Nephron progenitor cell (in vitro differentiated cells): ENCODE results near the gene GYG1.

ENCODE experiments used
- DNase-seq: peaks from one replicate; pipeline ENCODE4 v3.0.0; 2021
- H3K27ac Mint-ChIP-seq: 2 replicates; pipeline ENCODE4 v1.8.0; 2021; ENCODE audit warnings: mild to moderate bottlenecking, moderate library complexity, mixed read lengths
- H3K27me3 Mint-ChIP-seq: 2 replicates; pipeline ENCODE4 v1.8.0; 2021; ENCODE audit warnings: mild to moderate bottlenecking, low read depth, mixed read lengths; ENCODE audit not compliant: poor library complexity
- H3K36me3 Mint-ChIP-seq: 2 replicates; pipeline ENCODE4 v1.8.0; 2021; ENCODE audit warnings: low read depth, mixed read lengths
- H3K4me1 Mint-ChIP-seq: 2 replicates; pipeline ENCODE4 v1.8.0; 2021; ENCODE audit warnings: mixed read lengths
- H3K4me3 Mint-ChIP-seq: 2 replicates; pipeline ENCODE4 v1.8.0; 2021; ENCODE audit warnings: mild to moderate bottlenecking, moderate library complexity, mixed read lengths
- H3K9me3 Mint-ChIP-seq: 2 replicates; pipeline ENCODE4 v1.8.0; 2021; ENCODE audit warnings: mild to moderate bottlenecking, moderate library complexity, mixed read lengths
- CTCF ChIP-seq: fragments of 200-600 bp; sonication (generic); IDR thresholded peaks from 2 replicates; pipeline ENCODE4 v1.5.0; 2021; ENCODE audit warnings: antibody characterized with exemption

The GYG1 gene

GRCh38 chr3:149015393-149015792 is 24.1 kb downstream of the GYG1 start:
- no peak for DNase-seq
- peaks cover 21% of the 10 kb centered on the region for H3K36me3 Mint-ChIP-seq
- H3K9me3 Mint-ChIP-seq: no peaks in the 10 kb centered on the region
- no peak overlapping the region for H3K27ac Mint-ChIP-seq
- H3K4me1 Mint-ChIP-seq: no peaks in the 10 kb centered on the region
- H3K4me3 Mint-ChIP-seq: no peak overlapping the region
- no peak for TF ChIP-seq CTCF
- H3K27me3 Mint-ChIP-seq: no peaks in the 10 kb centered on the region

GRCh38 chr3:149016242-149016641 is 24.9 kb downstream of the GYG1 start:
- Mint-ChIP-seq H3K4me1 (no peaks in the 10 kb centered on the region), H3K9me3 (no peaks in the 10 kb centered on the region), H3K36me3 (peaks cover 21% of the 10 kb centered on the region), H3K4me3 (no peak overlapping the region), H3K27ac (no peak overlapping the region), H3K27me3 (no peaks in the 10 kb centered on the region)
- DNase-seq: no peak
- no peak for TF ChIP-seq CTCF

GRCh38 chr3:149016669-149017541 is 25.6 kb downstream of the GYG1 start:
- Mint-ChIP-seq H3K27me3 (no peaks in the 10 kb centered on the region), H3K4me1 (no peaks in the 10 kb centered on the region), H3K4me3 (no peak overlapping the region), H3K36me3 (peaks cover 21% of the 10 kb centered on the region), H3K27ac (no peak overlapping the region), H3K9me3 (no peaks in the 10 kb centered on the region)
- no peak for TF ChIP-seq CTCF
- DNase-seq: no peak

- H3K36me3 Mint-ChIP-seq: peaks cover 28% of the 10 kb centered on the region
- no peak overlapping the region for H3K4me3 Mint-ChIP-seq
- no peak for TF ChIP-seq CTCF
- DNase-seq: no peak
- peak overlapping the region; percentile 27 for H3K27ac Mint-ChIP-seq
- H3K9me3 Mint-ChIP-seq: no peaks in the 10 kb centered on the region
- H3K27me3 Mint-ChIP-seq: no peaks in the 10 kb centered on the region
- H3K4me1 Mint-ChIP-seq: no peaks in the 10 kb centered on the region
These were observed 26.9 kb downstream of the GYG1 start for GRCh38 chr3:149018247-149018646.

GRCh38 chr3:149019580-149019979 is 28.2 kb downstream of the GYG1 start:
- peaks cover 32% of the 10 kb centered on the region for H3K36me3 Mint-ChIP-seq
- no peaks in the 10 kb centered on the region for H3K4me1 Mint-ChIP-seq
- no peak overlapping the region for H3K27ac Mint-ChIP-seq
- H3K4me3 Mint-ChIP-seq: no peak overlapping the region
- TF ChIP-seq CTCF: no peak
- H3K9me3 Mint-ChIP-seq: peaks cover 11% of the 10 kb centered on the region
- no peak for DNase-seq
- H3K27me3 Mint-ChIP-seq: no peaks in the 10 kb centered on the region
